ENCODE data around the gene BOLL.
"Not testable (repeated sequence)": the region's sequence is repeated elsewhere in the genome, so short reads cannot be mapped to it uniquely, and the experiment has no call there.

Gene BOLL

DNA sequence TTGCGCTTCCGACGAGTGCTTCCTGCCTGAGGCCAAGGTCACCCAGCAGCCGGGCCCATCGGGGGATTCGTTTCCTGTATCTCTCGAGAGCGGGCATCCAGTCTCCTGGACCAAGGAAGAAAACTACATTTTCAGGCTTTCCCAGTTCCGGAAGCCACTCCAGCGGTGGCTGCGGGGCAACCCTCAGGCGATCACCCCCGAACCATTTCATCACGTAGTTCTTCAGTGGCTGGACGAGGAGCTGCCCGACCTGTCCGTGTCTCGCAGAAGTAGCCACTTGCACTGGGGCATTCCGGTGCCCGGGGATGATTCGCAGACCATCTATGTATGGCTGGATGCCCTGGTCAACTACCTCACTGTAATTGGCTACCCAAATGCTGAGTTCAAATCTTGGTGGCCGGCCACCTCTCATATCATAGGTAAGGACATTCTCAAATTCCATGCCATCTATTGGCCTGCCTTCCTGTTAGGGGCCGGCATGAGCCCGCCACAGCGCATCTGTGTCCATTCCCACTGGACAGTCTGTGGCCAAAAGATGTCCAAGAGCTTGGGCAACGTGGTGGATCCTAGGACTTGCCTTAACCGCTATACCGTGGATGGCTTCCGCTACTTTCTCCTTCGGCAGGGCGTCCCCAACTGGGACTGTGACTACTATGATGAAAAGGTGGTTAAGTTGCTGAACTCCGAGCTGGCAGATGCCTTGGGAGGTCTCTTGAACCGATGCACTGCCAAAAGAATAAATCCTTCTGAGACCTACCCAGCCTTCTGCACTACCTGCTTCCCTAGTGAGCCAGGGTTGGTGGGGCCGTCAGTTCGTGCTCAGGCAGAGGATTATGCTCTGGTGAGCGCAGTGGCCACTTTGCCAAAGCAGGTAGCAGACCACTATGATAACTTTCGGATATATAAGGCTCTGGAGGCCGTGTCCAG, 78.9 kb downstream of the BOLL start:
- DNase-seq = peak in 1 of 2 experiments; percentile 11

DNA sequence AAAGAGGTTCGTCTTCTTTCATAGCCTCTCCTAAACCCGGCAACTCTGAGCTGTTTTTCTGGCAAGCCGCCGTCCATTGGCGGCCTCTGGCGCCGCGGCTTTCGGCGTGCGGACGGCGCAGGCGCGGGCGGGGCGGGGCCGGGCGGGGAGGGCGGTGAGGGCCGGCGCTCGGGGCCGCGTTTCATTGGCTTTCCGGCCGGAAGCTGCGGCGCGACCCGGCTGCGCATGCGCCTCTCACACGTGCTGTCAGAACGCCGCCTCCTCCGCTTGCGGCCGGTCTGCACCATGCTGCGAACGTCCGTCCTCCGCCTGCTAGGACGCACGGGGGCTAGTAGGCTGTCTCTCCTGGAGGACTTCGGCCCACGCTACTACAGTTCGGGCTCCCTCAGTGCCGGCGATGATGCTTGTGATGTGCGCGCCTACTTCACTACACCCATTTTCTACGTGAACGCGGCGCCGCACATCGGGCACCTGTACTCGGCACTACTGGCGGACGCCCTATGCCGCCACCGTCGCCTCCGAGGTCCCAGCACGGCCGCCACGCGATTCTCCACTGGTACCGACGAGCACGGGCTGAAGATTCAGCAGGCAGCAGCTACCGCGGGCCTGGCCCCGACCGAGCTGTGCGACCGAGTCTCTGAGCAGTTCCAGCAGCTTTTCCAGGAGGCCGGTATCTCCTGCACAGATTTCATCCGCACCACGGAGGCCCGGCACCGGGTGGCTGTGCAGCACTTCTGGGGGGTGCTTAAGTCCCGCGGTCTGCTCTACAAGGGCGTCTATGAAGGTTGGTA, 79.8 kb downstream of the BOLL start, which contains the start of gene MARS2:
TSS of gene MARS2 (plus strand) at position 249 of the 791 bp plus-strand sequence. CDS start at position 286, 37 bp downstream.
- DNase-seq = peak; percentile 83 to 94

- DNase-seq = no peak
These were observed 80.5 kb downstream of the BOLL start for GRCh38 chr2:197704434-197705120.

GRCh38 chr2:197700960-197701359, 84.2 kb downstream of the BOLL start:
- no peak for DNase-seq

DNA sequence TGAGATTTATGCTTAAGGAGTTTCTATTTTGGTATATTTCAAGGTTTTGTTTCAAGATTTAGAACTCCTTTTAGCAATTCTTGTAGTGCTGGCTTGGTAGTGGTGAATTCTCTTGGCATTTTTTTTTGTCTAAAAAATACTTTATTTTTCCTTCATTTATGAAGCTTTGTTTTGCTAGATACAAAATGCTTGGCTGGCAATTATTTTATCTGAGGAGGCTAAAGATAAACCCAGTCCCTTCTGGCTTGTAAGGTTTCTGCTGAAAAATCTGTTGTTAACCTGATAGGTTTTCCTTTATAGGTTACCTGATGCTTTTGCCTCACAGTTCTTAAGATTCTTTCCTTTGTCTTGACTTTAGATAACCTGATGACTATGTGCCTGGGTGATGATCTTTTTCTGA, 85.4 kb downstream of the BOLL start:
- DNase-seq = not testable (repeated sequence)

DNA sequence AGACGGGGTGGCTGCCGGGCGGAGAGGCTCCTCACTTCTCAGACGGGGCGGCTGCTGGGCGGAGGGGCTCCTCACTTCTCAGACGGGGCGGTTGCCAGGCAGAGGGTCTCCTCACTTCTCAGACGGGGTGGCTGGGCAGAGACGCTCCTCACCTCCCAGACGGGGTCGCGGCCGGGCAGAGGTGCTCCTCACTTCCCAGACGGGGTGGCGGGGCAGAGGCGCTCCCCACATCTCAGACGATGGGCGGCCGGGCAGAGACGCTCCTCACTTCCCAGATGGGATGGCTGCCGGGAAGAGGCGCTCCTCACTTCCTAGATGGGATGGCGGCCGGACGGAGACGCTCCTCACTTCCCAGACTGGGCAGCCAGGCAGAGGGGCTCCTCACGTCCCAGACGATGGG, 88.5 kb downstream of the BOLL start:
- not testable (repeated sequence) for DNase-seq

GRCh38 chr2:197695971-197696370, 89.1 kb downstream of the BOLL start:
- DNase-seq = not testable (repeated sequence)

- not testable (repeated sequence) for DNase-seq
These were observed 89.9 kb downstream of the BOLL start for GRCh38 chr2:197695206-197695605.

DNA sequence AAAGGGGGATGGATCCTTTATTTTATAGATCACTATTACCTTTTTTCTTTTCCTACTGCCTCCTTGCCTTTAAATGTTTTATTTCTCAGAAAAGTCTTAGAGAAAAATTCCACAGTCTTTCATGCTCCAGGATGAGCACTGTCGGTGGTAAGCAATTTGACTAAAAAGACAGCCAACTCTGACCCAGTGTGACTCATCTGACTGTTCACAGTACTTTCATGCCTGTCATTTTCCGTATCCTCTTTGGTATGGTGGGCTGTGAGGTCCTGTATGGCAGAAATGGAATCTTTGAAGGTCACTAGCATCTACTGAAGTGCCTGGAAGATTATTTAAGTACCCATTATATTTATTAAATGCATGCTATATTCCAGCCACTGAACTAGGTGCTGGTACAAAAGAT, 107.6 kb downstream of the BOLL start:
- DNase-seq = no peak

DNA sequence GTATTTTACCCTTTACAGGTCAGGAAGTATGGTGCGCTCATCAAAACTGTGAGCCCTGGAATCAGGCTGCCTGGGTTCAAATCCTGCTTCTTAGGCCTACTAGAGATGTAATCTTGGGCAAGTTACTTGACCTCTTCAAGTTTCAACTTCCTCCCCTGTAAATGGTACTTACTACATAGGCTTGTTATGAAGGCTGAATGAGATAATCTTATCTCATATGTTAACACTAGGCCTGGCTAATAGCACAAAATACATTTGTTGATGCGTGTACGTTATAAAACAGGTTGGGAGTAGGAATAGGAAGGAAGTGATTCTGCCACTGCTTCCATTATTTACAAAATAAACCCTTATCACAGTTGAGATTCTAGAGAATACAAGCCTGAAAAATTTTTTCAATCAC, 108.1 kb downstream of the BOLL start:
- DNase-seq = no peak

All from NCI-H446 (cell line).